Measurements from ENCODE around the gene RAB27A.

The RAB27A gene

GRCh38 chr15:55239440-55240124 is 50.0 kb downstream of the RAB27A start:
- TF ChIP-seq, protein P1, sequence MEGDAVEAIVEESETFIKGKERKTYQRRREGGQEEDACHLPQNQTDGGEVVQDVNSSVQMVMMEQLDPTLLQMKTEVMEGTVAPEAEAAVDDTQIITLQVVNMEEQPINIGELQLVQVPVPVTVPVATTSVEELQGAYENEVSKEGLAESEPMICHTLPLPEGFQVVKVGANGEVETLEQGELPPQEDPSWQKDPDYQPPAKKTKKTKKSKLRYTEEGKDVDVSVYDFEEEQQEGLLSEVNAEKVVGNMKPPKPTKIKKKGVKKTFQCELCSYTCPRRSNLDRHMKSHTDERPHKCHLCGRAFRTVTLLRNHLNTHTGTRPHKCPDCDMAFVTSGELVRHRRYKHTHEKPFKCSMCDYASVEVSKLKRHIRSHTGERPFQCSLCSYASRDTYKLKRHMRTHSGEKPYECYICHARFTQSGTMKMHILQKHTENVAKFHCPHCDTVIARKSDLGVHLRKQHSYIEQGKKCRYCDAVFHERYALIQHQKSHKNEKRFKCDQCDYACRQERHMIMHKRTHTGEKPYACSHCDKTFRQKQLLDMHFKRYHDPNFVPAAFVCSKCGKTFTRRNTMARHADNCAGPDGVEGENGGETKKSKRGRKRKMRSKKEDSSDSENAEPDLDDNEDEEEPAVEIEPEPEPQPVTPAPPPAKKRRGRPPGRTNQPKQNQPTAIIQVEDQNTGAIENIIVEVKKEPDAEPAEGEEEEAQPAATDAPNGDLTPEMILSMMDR (IDR thresholded peaks at IDR 0.05; ENCODE audit: low read depth, low read length), result no peak
- DNase-seq (ENCODE audit: extremely low read depth, low read depth), result no peak

DNA sequence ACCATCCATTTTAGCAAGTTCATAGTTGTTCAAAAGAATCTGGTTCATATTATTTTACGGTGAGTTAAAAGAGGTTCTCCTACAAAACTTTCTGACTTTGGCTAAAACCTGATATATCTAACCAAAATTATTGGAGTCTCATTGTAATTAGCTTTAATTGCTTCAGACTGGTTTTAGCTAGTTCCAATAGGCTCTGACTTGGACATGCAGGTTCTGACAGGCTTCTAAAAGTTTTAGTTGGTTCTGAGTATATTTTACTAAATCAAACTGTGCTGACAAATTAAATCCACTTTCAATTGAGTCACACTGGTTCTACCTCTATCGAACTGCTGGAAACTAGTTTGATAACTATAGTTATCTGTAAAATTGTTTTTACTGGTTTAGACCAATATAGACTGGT is 50.7 kb downstream of the RAB27A start:
- DNase-seq (ENCODE audit: extremely low read depth, low read depth), result no peak
- TF ChIP-seq, protein P1 (IDR thresholded peaks at IDR 0.05; ENCODE audit: low read depth, low read length), result no peak

GRCh38 chr15:55237219-55238130 is 52.1 kb downstream of the RAB27A start:
- DNase-seq (ENCODE audit: extremely low read depth, low read depth), result no peak
- TF ChIP-seq, protein P1 (IDR thresholded peaks at IDR 0.05; ENCODE audit: low read depth, low read length), result no peak

DNA sequence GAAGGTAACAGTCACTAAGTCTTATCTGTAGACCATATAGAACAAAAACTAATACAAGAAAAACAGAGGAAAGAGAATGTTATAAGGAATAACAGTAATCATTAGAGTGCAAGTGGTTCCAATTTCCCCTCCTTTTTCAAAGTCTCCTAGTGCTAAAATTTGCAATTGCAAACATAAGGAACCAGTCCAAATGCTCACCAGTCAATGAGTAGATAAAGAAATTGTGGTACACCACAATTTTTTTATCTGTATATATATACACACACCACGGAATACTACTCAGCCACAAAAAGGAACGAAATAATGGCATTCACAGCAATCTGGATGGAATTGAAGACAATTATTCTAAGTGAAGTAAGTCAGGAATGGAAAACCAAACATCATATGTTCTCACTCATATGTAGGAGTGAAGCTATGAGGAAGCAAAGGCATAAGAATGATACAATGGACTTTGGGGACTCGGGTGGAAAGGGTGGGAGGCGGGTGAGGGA is 54.0 kb downstream of the RAB27A start:
- no peak for DNase-seq (ENCODE audit: extremely low read depth, low read depth)
- TF ChIP-seq, protein P1 (IDR thresholded peaks at IDR 0.05; ENCODE audit: low read depth, low read length), result no peak

- TF ChIP-seq, protein P1 (IDR thresholded peaks at IDR 0.05; ENCODE audit: low read depth, low read length), result no peak
- no peak for DNase-seq (ENCODE audit: extremely low read depth, low read depth)
Measured at GRCh38 chr15:55234800-55235104, 54.9 kb downstream of the RAB27A start.

DNA sequence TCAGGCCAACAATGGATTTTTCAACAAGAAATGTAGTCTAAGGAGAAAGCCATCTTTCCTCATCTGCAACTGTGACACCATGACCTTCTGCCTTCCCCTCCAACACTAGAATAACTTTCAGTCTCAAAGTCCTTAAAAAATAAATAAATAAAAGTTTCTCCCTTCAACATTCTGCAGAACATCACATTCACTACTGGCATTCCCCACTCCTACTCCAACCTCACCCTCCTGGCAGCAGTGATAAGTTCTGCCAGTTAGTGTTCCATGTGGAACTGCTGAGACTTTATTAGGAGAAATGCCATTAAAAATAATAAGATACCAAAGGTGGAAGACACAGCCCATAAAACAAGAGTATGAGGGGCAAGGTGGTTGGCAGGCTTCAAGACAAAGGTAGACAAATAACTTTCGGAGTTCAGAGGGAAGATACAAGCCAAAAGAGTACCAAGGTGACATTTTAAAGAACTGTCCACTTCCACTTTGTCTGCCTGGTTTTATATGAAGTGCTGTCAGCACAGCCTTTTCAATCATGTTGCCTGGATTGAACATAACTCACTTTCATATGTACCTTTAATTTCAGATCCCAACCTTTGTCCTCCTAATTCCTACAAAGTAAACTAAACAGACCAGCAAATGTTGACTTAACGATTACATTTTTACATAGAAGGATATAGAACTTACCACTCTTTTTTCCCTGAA is 55.4 kb downstream of the RAB27A start:
- TF ChIP-seq, protein P1 (IDR thresholded peaks at IDR 0.05; ENCODE audit: low read depth, low read length), result no peak
- DNase-seq (ENCODE audit: extremely low read depth, low read depth), result no peak
